NCI-H2227 (cell line): ENCODE measurements around the gene STARD10.

Experiments used
- DNase-seq: peaks from one replicate; lab custom pipeline; 2025; ENCODE audit not compliant: unreplicated experiment; lab: John Stamatoyannopoulos, UW

The STARD10 gene

DNA sequence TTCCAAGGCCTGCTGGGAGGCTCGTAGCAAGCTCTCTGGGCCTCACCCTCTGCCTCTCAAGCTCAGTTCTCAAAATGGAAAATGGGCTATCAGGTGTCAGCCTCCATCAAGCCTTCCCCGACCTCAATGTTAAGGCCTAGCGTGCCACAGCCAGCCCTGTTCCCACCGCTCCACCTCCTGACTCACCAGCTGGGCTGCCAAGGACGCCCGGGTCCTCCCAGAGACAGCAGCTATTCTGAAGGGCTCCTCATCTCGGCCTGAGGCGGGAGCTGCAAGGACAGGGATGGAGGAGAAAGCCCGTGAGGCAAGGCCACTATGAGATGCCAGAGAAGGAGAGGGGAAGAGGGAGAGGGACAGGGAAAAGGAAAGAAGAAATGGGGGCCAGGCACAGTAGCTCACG, 61.5 kb downstream of the STARD10 start:
- no peak for DNase-seq

GRCh38 chr11:72730737-72731136, 63.1 kb downstream of the STARD10 start:
- DNase-seq: no peak

GRCh38 chr11:72730243-72730642, 63.6 kb downstream of the STARD10 start:
- DNase-seq: no peak

- DNase-seq: no peak
Observed at GRCh38 chr11:72727521-72727920, 66.3 kb downstream of the STARD10 start.

DNA sequence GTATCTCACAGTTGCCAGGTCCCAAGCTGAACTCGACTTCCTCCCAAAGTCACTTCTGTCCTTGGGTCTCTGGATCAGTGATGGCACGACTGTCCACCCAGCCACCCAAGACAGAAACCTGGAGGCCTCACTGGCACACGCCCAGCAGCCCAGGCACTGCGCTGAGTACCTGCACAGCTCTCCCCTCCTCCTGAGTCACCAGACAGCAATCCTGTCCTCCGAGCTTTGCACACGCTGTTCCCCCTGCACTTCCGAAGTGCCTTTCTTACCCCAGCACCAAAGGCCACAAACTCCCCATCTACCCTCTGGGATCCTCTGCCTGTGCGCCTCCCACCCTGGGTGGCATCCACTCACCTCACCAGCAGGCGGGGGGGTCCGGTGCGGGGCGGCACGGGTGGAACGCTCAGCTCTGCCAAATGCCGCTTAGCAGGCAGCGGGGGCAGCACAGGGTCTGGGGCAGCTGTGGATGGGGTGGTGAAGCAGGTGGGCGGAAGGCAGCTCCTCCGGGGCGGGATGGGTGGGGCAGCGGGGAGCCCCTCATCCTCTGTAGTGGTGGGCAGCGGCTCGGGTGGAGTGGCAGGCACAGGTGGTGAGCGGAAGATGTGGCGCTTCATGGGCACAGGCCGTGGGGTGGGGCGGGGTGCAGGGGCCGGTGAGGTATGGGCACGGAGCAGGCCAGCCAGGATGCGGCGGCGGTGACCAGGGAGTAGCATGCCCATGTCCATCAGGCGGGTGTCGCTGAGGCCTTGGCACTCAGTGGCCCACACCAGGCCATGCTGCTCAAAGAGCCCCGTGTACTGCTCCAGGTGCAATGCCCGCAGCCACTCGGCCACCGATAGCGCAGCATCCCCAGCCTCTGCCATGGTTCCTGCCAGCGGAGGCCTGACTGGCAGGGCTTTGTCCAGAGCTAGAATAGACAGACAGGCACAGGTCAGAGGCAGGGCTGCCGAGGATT, 67.3 kb downstream of the STARD10 start:
- no peak for DNase-seq

- no peak for DNase-seq
Observed at GRCh38 chr11:72725724-72726028, 68.2 kb downstream of the STARD10 start.

- DNase-seq: peak; percentile 89
Observed at GRCh38 chr11:72724851-72725723, 68.8 kb downstream of the STARD10 start.

DNA sequence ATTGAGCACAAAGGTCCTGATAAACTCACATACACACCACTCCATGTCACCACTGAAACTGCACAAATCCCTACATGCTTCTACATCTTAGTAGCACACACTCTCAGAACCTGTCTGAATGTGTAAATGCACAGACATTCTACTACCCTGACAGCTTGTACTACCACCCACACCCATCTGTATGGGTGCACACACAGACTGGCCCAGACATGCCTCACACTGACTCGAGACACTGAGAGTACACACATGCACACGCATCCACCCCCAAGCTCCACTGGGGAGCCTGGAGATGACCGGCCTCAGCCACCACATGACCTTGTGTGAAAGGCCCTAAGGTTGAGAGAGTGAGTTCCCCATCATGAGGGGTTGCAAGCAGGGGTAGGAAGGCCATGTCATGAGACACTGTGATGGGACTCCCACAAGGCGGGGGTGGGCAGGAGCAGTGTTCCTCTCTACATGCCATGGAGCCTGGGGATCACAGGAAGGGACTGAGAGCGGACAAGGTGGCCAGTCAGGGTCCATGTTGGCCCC, 69.8 kb downstream of the STARD10 start:
- no peak for DNase-seq

- DNase-seq: no peak
Observed at GRCh38 chr11:72723508-72723907, 70.3 kb downstream of the STARD10 start.

DNA sequence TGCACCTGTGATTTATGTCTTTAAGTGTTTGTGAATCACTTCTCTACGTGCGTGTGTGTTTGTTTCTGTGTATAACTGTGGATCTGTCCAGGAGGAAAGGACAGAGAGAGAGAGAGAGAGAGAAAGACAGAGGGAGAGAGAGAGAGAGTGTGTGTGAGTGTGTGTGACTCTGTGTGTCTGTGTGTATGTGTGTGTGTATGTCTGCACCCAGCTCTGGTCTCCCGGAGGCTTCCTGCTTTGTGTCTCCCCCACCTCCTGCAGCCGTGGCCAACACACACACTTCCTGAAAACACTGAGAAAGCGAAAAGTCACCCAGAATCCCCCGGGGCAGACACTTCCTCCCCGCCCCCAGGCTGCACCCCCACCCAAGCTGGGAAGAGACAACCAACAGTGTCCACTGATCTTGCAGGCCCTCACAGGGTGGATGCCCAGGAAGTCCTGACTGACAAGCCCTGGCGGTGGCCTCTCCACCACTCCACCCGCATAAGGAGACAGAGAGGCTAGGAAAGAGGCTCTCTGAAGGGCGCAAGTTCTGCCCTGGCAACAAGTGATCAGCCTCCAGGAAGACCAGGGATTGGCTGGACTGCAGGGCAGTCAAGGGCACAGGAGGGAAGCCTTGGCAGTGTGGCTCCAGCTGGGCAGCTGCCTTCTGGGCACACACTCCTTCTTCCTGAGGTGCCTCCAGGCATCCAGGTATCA, 71.6 kb downstream of the STARD10 start:
- peak; percentile 91 for DNase-seq

GRCh38 chr11:72721689-72722049, 72.2 kb downstream of the STARD10 start:
- DNase-seq: peak; percentile 33

- no peak for DNase-seq
Observed at GRCh38 chr11:72721276-72721675, 72.6 kb downstream of the STARD10 start.

DNA sequence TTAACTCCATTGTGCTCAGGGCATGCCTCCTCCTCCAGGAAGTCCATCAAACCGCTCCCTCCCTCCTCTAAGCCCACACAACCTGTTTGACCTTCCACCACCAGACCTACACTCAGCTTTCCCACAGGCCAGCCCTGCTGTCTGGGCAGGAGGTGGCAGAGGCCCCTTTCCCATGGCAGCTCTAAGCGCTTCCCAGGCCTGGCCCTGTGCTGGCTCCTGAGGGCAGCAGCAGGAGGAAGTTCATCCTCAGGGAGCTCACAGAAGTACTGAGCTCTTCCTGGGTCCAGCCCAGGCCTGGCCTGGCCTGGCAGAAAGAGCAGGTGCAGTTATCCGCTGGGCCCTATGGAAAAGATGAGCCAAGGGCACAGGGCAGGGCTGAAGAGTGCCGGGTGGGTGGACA, 73.1 kb downstream of the STARD10 start:
- DNase-seq: no peak

DNA sequence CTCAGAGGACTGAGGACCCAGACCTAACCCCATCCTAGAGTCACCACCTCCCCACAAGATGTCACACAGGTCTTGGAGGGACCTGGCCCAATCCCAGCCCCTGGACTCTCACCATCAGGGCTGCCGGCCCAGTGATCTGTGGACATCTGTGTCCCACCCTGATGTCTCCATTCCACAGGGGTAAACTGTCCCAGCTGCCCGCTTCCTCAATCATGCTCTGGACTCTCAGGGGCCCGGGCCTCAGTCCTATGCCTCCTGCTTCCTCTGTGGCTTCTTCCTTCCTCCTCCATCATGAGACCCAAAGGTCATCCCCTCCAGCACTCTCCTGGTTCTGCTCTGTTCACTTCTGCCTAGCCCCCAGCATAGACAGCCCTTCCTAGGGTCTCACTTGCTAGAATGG, 73.8 kb downstream of the STARD10 start:
- DNase-seq: no peak

GRCh38 chr11:72719551-72719950, 74.3 kb downstream of the STARD10 start:
- no peak for DNase-seq

DNA sequence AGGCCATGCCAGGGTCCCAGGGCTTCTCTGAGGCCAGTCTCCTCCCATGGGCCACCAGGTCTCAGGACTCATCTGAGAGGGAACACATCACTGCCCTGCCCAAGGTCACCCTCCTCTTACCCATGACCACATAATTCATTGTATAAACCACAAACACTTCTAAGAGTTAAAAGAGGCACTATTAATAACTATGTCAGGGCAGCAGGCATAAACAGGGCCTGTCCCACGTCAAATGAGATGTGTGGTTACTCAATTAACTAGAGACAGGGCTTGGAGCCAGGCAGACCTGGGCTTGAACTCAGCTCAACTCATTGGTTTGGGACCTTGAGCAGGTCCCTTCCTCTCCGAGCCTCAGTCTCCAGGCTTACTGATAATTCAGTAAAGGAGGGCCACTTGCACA, 74.7 kb downstream of the STARD10 start:
- no peak for DNase-seq

DNA sequence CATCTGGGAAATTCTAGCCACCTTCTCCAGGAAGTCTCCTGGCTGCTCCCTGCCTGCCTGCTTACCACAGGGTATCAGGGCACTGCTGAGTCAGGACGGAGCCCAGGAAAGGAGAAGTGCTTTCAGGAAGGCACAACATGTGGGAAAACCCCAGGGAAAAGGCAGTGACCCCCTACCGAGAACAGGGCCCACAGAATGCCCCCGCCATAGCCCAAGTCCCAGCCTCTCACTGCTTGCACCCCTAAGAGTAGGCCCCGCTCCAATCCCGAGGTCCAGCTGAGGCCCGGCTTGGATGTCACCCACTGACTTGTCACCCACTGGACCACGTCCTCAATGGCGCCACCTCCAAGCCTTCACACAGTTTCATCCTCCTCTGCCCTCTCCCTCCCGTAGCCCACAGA, 75.7 kb downstream of the STARD10 start:
- no peak for DNase-seq

GRCh38 chr11:72716788-72717435, 76.9 kb downstream of the STARD10 start:
- DNase-seq: no peak

- DNase-seq: peak; percentile 57
Observed at GRCh38 chr11:72716290-72716689, 77.6 kb downstream of the STARD10 start.

DNA sequence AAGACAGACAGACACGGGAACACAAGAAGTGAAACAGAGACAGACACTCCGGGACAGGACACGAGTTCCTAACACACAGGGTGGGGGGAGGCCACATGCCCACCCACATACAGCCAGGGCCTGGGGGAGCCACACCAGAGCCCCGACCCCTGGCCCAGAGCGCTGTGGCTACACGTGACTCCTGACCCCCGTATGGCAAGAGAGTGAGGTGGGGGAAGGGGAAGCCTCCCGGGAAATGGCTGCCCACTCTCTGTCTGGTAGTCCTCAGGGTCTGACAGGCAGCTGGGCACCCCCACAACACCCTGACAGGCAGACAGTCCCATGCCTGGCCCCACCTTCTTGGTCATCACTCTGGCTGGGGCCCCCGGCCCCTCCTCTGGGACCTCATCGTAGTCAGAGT, 81.0 kb downstream of the STARD10 start:
- no peak for DNase-seq
